ENCODE results near the gene ATP2C2. TPM values are rescaled to one million over a fixed set of nuclear protein-coding genes. Genes with fewer than 3 reads are reported as not detected.
A peak's percentile ranks its signal among the peaks of the same experiment; 100 is the strongest.

The ATP2C2 gene
- total RNA-seq, 1 experiment from 2014 or later: 0.67 TPM

- H3K9me3 ChIP-seq (ENCODE audit: control insufficient read depth, insufficient read depth, low read depth, low read length): no peaks in the 10 kb centered on the region
- POLR2A ChIA-PET: interaction anchor here (0.7 kb wide), 1 partner anchor 321 kb away, joined by 4 read pairs; no protein-coding TSS in a partner anchor
- no peak for ATAC-seq
- no peaks in the 10 kb centered on the region for H3K27me3 ChIP-seq (ENCODE audit: control insufficient read depth, insufficient read depth, low read length)
- CTCF ChIA-PET: interaction anchor here (0.7 to 1.6 kb wide), 3 partner anchors 15 to 448 kb away, joined by 3 to 5 read pairs (median 3); no protein-coding TSS in a partner anchor
- intact Hi-C loops (cut with micrococcal nuclease; ENCODE audit: unreplicated experiment): no loop called here
- peaks cover 27% of the 10 kb centered on the region for H3K4me1 ChIP-seq (ENCODE audit: control insufficient read depth, insufficient read depth, low read length)
- TF ChIP-seq REST (IDR thresholded peaks at IDR 0.05; ENCODE audit: insufficient read depth in 1 of 2, low read depth in 2 of 2, low read length in 1 of 2): no peak
- TF ChIP-seq POLR2AphosphoS5 (IDR thresholded peaks at IDR 0.05; ENCODE audit: low read depth, low read length): no peak
- TF ChIP-seq SIN3A (IDR thresholded peaks at IDR 0.05; ENCODE audit: borderline replicate concordance, insufficient read depth, low read depth, low read length): no peak
- no peak for TF ChIP-seq CTCF (IDR thresholded peaks at IDR 0.05)
- no peak for TF ChIP-seq TCF7L2 (IDR thresholded peaks at IDR 0.05; ENCODE audit: low read depth, low read length)
- in situ Hi-C loops (cut with HindIII; ENCODE audit: low pct_unique_long_range_greater_than_20kb, low sequenced_read_pairs): no loop called here
- no peak for DNase-seq (ENCODE audit: low read depth, low spot score)
- peak overlapping the region; percentile 63 to 73 for H3K4me3 ChIP-seq (ENCODE audit: low read depth in 2 of 2, low read length in 2 of 2)
- H3K27ac ChIP-seq (ENCODE audit: low read length): peak overlapping the region; percentile 54
- H3K36me3 ChIP-seq (ENCODE audit: control insufficient read depth, insufficient read depth, low read length): no peaks in the 10 kb centered on the region; the same call in 1 of the 2 replicates
- no TSS peak for BruUV-seq (replicated peaks)
Observed at GRCh38 chr16:84505249-84506187, 137.2 kb downstream of the ATP2C2 start.

GRCh38 chr16:84507011-84507982 is 139.0 kb downstream of the ATP2C2 start:
- ATAC-seq (no peak), DNase-seq (ENCODE audit: low read depth, low spot score) (no peak)
- Histone ChIP-seq H3K36me3 (ENCODE audit: control insufficient read depth, insufficient read depth, low read length) (no peaks in the 10 kb centered on the region; the same call in 1 of the 2 replicates), H3K4me1 (ENCODE audit: control insufficient read depth, insufficient read depth, low read length) (peaks cover 23% of the 10 kb centered on the region), H3K9me3 (ENCODE audit: control insufficient read depth, insufficient read depth, low read depth, low read length) (no peaks in the 10 kb centered on the region), H3K4me3 (ENCODE audit: low read depth in 2 of 2, low read length in 2 of 2) (no peak overlapping the region), H3K27ac (ENCODE audit: low read length) (no peak overlapping the region), H3K27me3 (ENCODE audit: control insufficient read depth, insufficient read depth, low read length) (no peaks in the 10 kb centered on the region)
- intact Hi-C loops (cut with micrococcal nuclease; ENCODE audit: unreplicated experiment): no loop called here
- no TSS peak for BruUV-seq (replicated peaks)
- TF ChIP-seq SIN3A (IDR thresholded peaks at IDR 0.05; ENCODE audit: borderline replicate concordance, insufficient read depth, low read depth, low read length) (no peak), CTCF (IDR thresholded peaks at IDR 0.05) (no peak), REST (IDR thresholded peaks at IDR 0.05; ENCODE audit: insufficient read depth in 1 of 2, low read depth in 2 of 2, low read length in 1 of 2) (no peak), POLR2AphosphoS5 (IDR thresholded peaks at IDR 0.05; ENCODE audit: low read depth, low read length) (no peak), TCF7L2 (IDR thresholded peaks at IDR 0.05; ENCODE audit: low read depth, low read length) (no peak)
- CTCF ChIA-PET: interaction anchor here (1.3 kb wide), 1 partner anchor 324 kb away, joined by 3 read pairs; no protein-coding TSS in a partner anchor
- POLR2A ChIA-PET: no interaction called here
- in situ Hi-C loops (cut with HindIII; ENCODE audit: low pct_unique_long_range_greater_than_20kb, low sequenced_read_pairs): no loop called here

Measured in Panc1 (cell line).